HUES64 (cell line): ENCODE results near the gene CD40.
A peak's percentile ranks its signal among the peaks of the same experiment; 100 is the strongest.

Experiments
- H3K27ac ChIP-seq: 2 replicates; pipeline ENCODE4 v1.7.0; 2013; ENCODE audit warnings: low read depth, low read length, inconsistent platforms
- H3K27me3 ChIP-seq: 2 replicates; pipeline ENCODE4 v1.6.1; 2013; ENCODE audit warnings: mild to moderate bottlenecking, low read length; ENCODE audit not compliant: insufficient read depth
- H3K36me3 ChIP-seq: 2 replicates; pipeline ENCODE4 v1.6.1; 2013; ENCODE audit warnings: mild to moderate bottlenecking, low read length; ENCODE audit not compliant: insufficient read depth
- H3K4me1 ChIP-seq: 2 replicates; pipeline ENCODE4 v1.6.1; 2013; ENCODE audit warnings: mild to moderate bottlenecking, low read length, moderate library complexity; ENCODE audit not compliant: insufficient read depth
- H3K4me3 ChIP-seq: 2 replicates; pipeline ENCODE4 v1.5.1; 2013; ENCODE audit warnings: mild to moderate bottlenecking, low read length, moderate library complexity
- H3K9ac ChIP-seq: 2 replicates; pipeline ENCODE4 v1.6.1; 2013; ENCODE audit warnings: mild to moderate bottlenecking, low read depth, low read length
- H3K9me3 ChIP-seq: 2 replicates; pipeline ENCODE4 v1.6.1; 2013; ENCODE audit warnings: low read depth, low read length; ENCODE audit not compliant: insufficient read depth
- WGBS: fragments of 150-250, 120-280 bp; methylation state at CpG from one replicate; pipeline ENCODE4 v1.1.7; 2013; ENCODE audit warnings: missing lambda C conversion rate; 5-methylcytosine and 5-hydroxymethylcytosine counted together

CD40 gene

GRCh38 chr20:46167080-46167479, 49.0 kb downstream of the CD40 start:
- Histone ChIP-seq H3K4me1 (no peaks in the 10 kb centered on the region), H3K9ac (no peak overlapping the region), H3K27me3 (peaks cover 7% of the 10 kb centered on the region), H3K4me3 (no peak overlapping the region), H3K36me3 (no peaks in the 10 kb centered on the region), H3K27ac (no peak overlapping the region), H3K9me3 (no peaks in the 10 kb centered on the region)

- Histone ChIP-seq H3K9ac (no peak overlapping the region), H3K4me1 (no peaks in the 10 kb centered on the region), H3K27ac (no peak overlapping the region), H3K9me3 (no peaks in the 10 kb centered on the region), H3K36me3 (no peaks in the 10 kb centered on the region), H3K27me3 (peaks cover 20% of the 10 kb centered on the region), H3K4me3 (no peak overlapping the region)
- WGBS = 79% methylated on average over 8 of the region's 8 CpGs
These were observed 50.3 kb downstream of the CD40 start for GRCh38 chr20:46168438-46168837.

GRCh38 chr20:46169245-46170171, 51.4 kb downstream of the CD40 start:
- Histone ChIP-seq H3K27me3 (peaks cover 31% of the 10 kb centered on the region), H3K36me3 (no peaks in the 10 kb centered on the region), H3K27ac (no peak overlapping the region), H3K4me1 (no peaks in the 10 kb centered on the region), H3K4me3 (no peak overlapping the region), H3K9ac (no peak overlapping the region), H3K9me3 (no peaks in the 10 kb centered on the region)
- WGBS = 81% methylated on average over 13 of the region's 13 CpGs

DNA sequence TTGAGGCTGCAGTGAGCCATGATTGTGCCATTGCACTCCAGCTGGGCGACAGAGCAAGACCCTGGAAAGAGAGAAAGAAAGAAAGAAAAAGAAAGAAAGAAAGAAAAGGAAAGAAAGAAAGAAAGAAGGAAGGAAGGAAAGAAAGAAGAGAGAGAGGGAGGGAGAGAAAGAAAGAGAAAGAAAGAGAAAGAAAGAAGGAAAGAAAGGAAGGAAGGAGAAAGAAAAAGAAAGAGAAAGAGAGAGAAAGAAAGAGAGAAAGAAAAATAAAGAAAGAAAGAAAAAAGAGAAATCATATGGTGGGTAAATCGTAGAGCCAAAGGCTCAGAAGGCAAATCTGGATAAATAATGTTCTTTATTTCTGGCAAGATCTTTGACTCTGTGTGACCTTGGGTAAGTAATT, 53.4 kb downstream of the CD40 start:
- Histone ChIP-seq H3K27ac (no peak overlapping the region), H3K4me3 (no peak overlapping the region), H3K9ac (no peak overlapping the region), H3K27me3 (peaks cover 49% of the 10 kb centered on the region), H3K4me1 (no peaks in the 10 kb centered on the region), H3K9me3 (no peaks in the 10 kb centered on the region), H3K36me3 (no peaks in the 10 kb centered on the region)
- 83% methylated on average over 2 of the region's 2 CpGs for WGBS

DNA sequence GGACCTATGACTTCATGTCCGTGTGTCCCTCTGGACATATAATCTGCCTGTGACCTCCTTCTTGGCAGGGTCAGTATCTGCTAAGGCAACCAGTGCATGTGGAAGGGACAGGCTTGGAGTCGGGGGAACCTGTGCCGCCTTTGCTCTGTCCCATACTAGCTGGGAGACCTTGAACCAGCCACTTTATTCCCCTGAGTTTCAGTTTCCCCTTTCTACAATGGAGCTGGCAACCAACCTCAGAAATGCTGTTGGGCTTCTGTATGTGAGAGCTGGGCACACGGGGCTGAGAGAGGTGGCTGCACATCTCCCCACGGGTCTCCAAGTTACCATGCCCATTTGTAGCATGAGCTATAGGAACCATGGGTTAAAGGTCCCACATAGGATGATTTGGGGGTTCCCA, 53.8 kb downstream of the CD40 start:
- Histone ChIP-seq H3K4me3 (no peak overlapping the region), H3K9ac (no peak overlapping the region), H3K27ac (no peak overlapping the region), H3K27me3 (peaks cover 49% of the 10 kb centered on the region), H3K9me3 (no peaks in the 10 kb centered on the region), H3K36me3 (no peaks in the 10 kb centered on the region), H3K4me1 (no peaks in the 10 kb centered on the region)
- WGBS = 78% methylated on average over 5 of the region's 5 CpGs

DNA sequence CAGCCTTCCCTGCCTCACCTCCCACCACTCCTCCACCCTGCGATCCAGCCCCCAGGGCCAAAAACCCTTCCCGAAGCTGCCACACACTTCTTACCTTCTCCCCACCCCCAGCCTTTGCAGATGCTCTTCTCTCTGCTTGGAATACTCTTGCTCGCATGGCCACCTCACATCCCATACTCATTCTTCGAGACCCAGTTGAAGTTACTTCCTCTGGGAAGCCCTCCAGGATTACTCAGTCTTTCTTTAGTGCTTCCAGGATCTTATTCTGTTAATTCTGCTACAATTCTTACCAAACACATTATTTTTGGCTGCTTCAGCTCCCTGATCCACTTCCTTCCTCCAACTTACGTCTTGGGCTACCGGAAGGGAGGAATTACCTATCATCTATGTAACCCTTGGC, 54.3 kb downstream of the CD40 start:
- no peaks in the 10 kb centered on the region for H3K4me1 ChIP-seq
- 72% methylated on average over 6 of the region's 6 CpGs for WGBS
- H3K9ac ChIP-seq = no peak overlapping the region
- H3K9me3 ChIP-seq = no peaks in the 10 kb centered on the region
- no peaks in the 10 kb centered on the region for H3K36me3 ChIP-seq
- peaks cover 49% of the 10 kb centered on the region for H3K27me3 ChIP-seq
- H3K27ac ChIP-seq = no peak overlapping the region
- no peak overlapping the region for H3K4me3 ChIP-seq

DNA sequence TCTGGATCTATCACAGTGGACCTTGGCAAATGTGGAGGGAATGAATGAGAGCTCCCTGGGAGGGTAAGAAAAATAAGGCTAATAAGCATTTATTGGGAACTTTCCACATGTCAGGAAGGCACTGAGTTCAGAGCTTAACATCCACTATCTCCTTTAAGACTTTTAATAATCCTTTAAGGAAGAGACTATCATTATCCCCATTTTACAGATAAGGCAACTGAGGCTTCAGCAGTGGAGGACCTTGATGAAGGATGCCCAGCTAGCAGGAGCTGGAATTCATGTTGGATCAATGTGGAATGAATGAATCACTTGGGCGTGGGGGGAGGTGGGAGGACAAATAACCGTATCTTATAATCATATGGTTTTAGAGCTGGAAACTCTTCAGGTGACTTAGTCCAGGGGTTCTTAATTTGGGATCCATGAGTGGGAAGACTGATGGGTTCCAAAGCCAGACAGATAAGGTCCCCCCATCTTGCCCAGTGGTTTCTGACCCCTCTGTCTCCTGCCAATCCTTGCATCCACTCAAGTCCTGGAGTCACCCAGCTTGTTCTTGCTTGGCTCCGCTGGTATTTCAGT, 54.9 kb downstream of the CD40 start:
- peaks cover 49% of the 10 kb centered on the region for H3K27me3 ChIP-seq
- H3K36me3 ChIP-seq = no peaks in the 10 kb centered on the region
- H3K4me3 ChIP-seq = no peak overlapping the region
- no peak overlapping the region for H3K9ac ChIP-seq
- no peak overlapping the region for H3K27ac ChIP-seq
- WGBS = 76% methylated on average over 3 of the region's 3 CpGs
- no peaks in the 10 kb centered on the region for H3K4me1 ChIP-seq
- H3K9me3 ChIP-seq = no peaks in the 10 kb centered on the region

- H3K27ac ChIP-seq = no peak overlapping the region
- H3K27me3 ChIP-seq = peaks cover 49% of the 10 kb centered on the region
- H3K9me3 ChIP-seq = no peaks in the 10 kb centered on the region
- 36% methylated on average over 25 of the region's 25 CpGs for WGBS
- H3K4me1 ChIP-seq = no peaks in the 10 kb centered on the region
- H3K4me3 ChIP-seq = peak overlapping the region; percentile 24
- no peak overlapping the region for H3K9ac ChIP-seq
- H3K36me3 ChIP-seq = no peaks in the 10 kb centered on the region
These were observed 55.7 kb downstream of the CD40 start for GRCh38 chr20:46173652-46174468.

DNA sequence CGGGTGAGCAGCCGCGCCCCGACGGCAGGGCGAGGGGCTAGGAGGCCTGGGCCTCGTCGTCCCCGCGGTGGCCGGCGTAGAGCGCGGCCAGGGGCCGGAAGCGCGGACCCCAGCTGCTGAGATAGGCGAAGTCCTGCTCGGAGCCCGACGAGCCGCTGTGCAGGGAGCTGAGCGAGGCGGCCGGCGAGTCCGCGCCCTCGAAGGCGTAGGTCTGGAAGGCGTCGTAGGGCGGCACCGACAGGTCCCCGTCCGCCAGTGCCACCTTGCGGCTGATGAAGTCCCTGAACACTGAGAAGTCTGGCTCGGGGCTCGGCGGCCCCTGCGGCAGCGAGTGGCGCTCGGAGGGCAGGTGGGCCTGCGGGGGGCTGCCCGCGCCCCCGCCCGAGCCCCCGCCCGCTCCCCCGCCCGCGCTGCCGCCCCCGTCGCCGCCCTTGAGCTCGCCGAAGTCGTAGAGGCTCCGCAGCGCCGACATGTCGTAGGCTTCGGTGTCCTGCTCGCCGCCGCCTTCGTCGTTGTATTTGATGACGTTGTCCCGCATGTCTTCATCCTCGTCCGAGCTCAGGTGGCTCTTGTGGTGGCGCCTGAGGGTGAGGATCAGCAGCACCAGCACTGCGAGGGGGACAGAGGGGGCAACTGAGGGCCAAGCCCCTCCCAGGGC, 56.5 kb downstream of the CD40 start:
- Histone ChIP-seq H3K4me1 (no peaks in the 10 kb centered on the region), H3K9ac (no peak overlapping the region), H3K9me3 (no peaks in the 10 kb centered on the region), H3K4me3 (peak overlapping the region; percentile 24), H3K27ac (no peak overlapping the region), H3K27me3 (peaks cover 49% of the 10 kb centered on the region), H3K36me3 (no peaks in the 10 kb centered on the region)
- 5% methylated on average over 77 of the region's 77 CpGs for WGBS

DNA sequence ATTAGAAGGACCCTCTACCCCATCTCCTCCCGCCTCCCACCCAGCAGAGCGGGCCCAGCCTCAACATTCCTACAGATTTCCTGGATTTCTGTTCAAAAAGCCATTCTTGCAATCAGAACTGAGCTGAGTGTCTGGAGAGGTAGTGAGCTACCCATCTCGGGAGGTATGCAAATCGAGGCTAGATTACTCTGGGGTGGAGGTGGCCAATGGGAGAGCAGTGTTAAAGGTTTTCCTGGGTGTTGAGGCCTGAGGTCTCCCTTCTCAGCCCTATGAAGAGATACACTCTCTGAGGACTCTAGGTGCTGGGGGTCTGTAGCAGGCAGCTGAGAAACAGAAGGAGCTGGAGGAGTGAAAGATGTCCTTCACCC, 57.0 kb downstream of the CD40 start:
- no peaks in the 10 kb centered on the region for H3K9me3 ChIP-seq
- no peaks in the 10 kb centered on the region for H3K4me1 ChIP-seq
- no peaks in the 10 kb centered on the region for H3K36me3 ChIP-seq
- H3K4me3 ChIP-seq = 0 out of 2 replicates have a peak overlapping the region, but pooled peaks have one; percentile 21
- no peak overlapping the region for H3K9ac ChIP-seq
- no peak overlapping the region for H3K27ac ChIP-seq
- peaks cover 49% of the 10 kb centered on the region for H3K27me3 ChIP-seq
- WGBS = 85% methylated on average over 4 of the region's 4 CpGs
